GM19395 (cell line): ENCODE results near the gene VSIG10L2.

Source experiments
- ATAC-seq: cut with Tn5 transposase; IDR thresholded peaks from one replicate; pipeline ENCODE4 v1.9.1; 2021; ENCODE audit warnings: mild to moderate bottlenecking, moderate library complexity; ENCODE audit not compliant: unreplicated experiment

VSIG10L2 gene

DNA sequence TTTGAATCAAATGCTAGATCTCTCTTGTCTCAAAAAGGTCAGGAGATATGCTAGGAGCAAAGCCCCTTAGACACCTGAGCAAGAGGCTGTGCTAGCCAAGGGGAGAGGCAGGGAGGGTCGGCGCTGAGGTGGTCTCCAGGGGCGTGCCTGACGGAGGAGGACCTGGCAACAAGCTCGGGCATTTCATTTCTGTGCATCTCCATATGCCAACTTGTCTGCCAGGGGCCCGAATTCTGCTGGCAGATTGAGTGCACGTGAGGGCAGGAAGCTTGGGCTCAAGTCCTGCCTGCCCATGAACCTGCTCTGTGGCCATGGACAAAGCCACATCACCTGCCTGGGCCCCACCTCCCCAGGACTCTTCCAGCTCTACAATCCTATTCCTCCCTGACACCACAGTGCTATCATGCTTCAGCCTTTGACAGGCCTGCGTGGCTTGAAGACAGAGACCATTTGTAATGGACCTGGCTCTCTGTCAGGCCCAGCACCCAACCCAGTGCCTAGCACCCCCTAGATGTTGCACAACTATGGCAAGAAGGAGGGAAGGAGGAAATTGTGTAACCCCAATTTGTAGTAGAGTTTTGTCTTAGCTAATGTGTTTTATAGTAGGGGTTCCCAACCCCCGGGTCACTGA is 16.3 kb upstream of the VSIG10L2 start:
- no peak for ATAC-seq

- ATAC-seq: no peak
Observed at GRCh38 chr11:125930076-125930450, 15.8 kb upstream of the VSIG10L2 start.

- no peak for ATAC-seq
Observed at GRCh38 chr11:125931116-125931515, 14.7 kb upstream of the VSIG10L2 start.

DNA sequence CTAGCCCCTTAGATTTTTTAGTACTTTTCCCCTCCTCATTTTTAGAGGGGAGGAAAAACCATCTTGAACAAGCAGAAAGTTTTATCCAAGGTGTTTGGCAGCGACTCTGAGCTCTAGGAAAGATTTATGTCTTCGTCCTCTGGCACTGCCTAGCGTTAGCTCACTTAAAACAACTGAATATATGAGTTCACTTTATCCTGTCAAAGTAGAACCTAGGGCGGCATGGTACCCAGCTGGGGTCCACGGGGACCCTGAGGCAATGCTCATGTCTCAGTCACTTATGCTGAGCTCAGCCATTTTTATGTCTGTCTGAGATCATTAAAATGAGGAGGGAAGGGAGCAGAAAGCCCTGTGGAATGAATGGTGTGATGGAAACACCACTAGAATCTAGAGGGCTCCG is 14.2 kb upstream of the VSIG10L2 start:
- no peak for ATAC-seq

DNA sequence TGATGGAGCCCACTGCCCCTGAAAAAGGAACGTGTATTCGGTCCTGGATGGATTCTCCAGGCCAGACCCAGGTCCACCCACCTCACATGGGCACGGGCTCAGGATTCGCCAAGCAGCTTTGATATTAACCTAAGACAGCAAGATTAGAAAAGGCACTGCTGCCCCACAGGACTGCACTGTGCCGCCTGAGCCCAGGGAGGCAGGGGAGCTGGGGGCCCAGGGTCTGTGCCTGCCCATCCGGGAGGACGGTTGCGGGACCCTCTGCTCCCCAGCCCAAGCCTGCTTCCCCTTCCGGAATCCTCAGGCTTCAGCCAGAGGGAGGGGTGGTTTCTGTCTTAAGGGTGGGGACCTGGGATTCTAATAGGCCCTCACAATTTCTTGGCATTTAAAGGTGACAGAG is 13.5 kb upstream of the VSIG10L2 start:
- no peak for ATAC-seq

DNA sequence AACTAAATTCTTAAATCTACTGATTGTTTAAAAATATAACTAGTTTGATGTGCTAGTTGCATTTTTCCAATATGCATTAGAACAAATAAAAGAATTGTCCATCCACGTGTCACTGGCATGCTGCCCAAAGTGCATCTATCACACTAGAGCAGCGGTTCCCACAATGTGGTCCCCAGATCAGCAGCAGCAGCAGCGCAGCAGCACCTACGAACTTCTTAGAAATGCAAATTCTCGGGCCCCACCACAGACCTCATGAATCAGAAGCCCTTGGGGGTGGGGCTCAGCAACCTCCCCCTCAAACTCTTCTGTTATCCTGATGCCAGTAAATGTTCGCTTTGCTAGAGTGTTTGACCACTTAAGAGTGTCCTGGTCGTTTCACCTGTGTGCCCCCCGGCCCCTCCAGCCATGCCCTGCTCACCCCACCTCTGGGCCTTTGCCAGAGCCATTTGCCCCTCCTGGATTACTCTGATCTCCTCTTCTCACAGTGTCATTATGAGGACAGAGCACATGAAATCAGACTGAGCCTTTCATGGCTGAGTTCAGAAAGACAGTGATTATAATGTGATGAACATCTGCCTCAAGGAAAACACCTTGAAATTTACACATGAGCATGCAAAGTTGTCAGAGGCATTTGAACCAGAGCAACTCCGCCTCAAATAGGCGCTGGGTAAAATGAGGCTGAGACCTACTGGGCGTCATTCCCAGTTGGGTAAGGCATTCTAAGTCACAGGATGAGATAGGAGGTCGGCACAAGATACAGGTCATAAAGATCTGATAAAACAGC is 12.6 kb upstream of the VSIG10L2 start:
- ATAC-seq: no peak

DNA sequence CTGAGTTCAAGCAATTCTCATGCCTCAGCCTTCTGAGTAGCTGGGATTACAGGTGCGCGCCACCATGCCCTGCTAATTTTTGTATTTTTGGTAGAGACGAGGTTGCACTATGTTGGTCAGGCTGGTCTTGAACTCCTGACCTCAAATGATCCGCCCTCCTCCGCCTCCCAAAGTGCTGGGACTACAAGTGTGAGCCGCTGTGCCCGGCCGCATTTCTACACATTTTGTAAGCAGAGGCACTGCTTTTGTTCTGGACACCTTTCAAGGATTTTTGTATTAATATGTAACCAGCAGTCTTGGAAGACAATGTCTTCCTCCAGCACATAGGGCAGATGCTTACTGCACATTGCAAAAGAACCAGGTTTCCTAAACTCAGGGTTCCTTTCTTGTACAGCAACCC is 11.4 kb upstream of the VSIG10L2 start:
- no peak for ATAC-seq

GRCh38 chr11:125935056-125935455 is 10.8 kb upstream of the VSIG10L2 start:
- no peak for ATAC-seq

GRCh38 chr11:125935618-125936199 is 10.1 kb upstream of the VSIG10L2 start:
- ATAC-seq: no peak

- ATAC-seq: no peak
Observed at GRCh38 chr11:125938418-125938817, 7.4 kb upstream of the VSIG10L2 start.

DNA sequence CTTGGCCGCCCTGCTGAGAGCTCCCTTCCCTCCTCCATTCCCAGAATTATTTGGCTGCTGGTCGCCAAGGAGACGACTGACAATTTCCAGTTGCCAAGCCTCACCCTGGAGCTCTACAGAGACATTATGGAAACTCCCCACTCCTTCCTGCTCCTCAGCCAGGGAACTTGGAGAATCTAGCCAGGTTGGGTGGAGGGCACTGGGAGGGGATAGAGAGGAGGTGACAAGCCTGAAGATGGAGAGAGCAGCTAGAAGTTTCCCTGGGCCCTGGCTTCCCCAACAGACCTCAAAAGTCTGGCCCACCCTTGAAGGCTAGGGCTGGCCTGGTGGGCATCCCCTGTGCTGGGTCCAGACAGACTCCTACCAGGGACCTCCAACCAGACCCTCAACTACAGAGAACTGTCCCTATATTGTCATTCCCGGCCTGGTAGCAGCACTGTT is 6.7 kb upstream of the VSIG10L2 start:
- no peak for ATAC-seq

DNA sequence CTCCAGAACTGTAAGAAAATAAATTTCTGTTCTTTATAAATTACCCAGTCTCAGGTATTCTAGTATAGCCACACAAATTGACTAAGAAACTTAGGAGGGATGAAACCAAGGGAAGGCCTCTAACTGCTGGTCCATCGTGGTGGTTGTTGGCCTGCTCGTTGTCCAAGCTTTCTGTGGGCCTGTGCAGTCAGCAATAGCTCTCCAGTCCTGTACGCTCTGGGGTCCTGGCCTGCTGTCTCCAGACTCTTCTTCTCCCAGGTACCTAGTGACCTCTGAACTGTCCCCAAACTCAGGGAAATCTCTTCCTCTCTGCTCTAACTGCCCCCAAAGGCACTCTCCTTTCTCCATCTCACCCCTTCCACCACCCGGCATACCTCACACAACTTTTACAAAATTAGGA is 5.7 kb upstream of the VSIG10L2 start:
- no peak for ATAC-seq

DNA sequence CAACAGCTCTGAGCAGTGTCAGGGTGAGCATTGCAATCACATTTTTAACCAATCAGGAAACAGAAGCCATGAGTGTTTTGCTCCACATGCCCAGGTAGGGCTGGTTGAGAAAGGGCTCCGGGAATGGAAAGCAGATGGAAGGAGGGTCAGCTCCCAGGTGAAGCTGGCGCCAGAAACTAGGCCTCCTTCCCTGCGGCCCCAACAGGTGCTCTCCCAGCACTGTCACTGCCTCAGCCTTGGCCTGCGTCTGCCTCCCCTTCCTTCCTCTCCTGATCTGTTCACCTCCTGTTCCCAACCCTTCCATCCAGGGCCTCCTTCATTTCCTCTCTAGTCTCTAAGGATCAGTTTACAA is 4.6 kb upstream of the VSIG10L2 start:
- ATAC-seq: no peak

GRCh38 chr11:125941619-125942611 is 3.9 kb upstream of the VSIG10L2 start:
- ATAC-seq: peak; percentile 71

DNA sequence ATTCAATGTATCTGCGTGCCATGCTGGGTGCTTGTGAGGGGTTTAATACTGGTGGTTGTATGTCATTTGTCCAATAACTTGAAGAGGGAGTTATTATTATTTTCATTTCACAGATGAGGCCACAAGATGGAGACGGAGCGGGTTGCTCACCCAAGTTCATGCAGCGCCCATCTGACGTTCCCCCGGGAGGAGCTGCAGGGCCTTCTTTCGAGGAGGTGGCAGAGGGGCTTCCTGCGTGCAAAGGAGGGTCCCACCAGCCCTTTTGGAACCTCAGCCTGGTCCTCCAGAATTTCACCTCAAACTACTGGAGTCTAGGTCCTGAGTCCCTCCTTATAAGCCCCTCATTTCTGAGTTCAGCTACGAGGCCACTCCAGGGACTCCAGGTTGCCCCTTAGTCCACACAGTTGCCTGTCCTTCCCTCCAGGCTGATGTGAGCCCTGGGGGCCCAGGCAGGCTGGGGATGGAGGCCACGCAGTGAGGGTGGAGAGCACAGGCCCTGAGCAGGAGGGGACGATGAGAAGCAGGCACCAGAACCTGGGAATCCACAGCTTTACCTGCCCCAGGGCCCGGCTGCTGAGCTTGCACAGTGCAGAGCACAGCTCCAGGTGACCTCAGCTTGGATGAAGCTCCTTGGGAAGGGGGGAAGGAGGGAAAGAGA is 2.9 kb upstream of the VSIG10L2 start:
- no peak for ATAC-seq

GRCh38 chr11:125943661-125944349 is 2.0 kb upstream of the VSIG10L2 start:
- ATAC-seq: no peak

GRCh38 chr11:125944350-125945010 is 1.4 kb upstream of the VSIG10L2 start:
- no peak for ATAC-seq

- no peak for ATAC-seq
Observed at GRCh38 chr11:125945011-125945796, 640 bp upstream of the VSIG10L2 start.
